Prostate gland (tissue), 2 donors: ENCODE measurements around the gene FOXP3. TPM values are rescaled to one million over a fixed set of nuclear protein-coding genes. Genes with fewer than 3 reads are reported as not detected.

Experiments used
- DNase-seq: peaks from one replicate; pipeline ENCODE4 v3.0.0-alpha.2; 2019; ENCODE audit warnings: low spot score
- H3K27ac ChIP-seq, 2 donors: fragments of 200-600 bp; sonication (generic); 2 replicates each; pipeline ENCODE4 v1.5.1; 2017 to 2019
- H3K27me3 ChIP-seq: fragments of 200-600 bp; sonication (generic); replicated peaks from 2 replicates; pipeline ENCODE4 v1.5.1; 2019; ENCODE audit not compliant: insufficient read depth
- H3K36me3 ChIP-seq, 2 donors: fragments of 200-600 bp; sonication (generic); 1 replicate in 1 of 2; 2 replicates in 1 of 2; pipeline versions ENCODE4 v1.5.1 to v1.8.1; 2017 to 2019
- H3K4me1 ChIP-seq: fragments of 200-600 bp; sonication (generic); replicated peaks from 2 replicates; pipeline ENCODE4 v1.5.1; 2019
- H3K4me3 ChIP-seq, 2 donors: fragments of 200-600 bp; sonication (generic); 2 replicates each; pipeline ENCODE4 v1.5.1; 2017 to 2019
- H3K9me3 ChIP-seq: fragments of 200-600 bp; sonication (generic); 2 replicates; pipeline ENCODE4 v1.5.1; 2017
- POLR2A ChIP-seq: fragments of 450-650 bp; IDR thresholded peaks from one replicate; pipeline ENCODE4 v1.6.1; 2016; ENCODE audit warnings: antibody characterized with exemption, mild to moderate bottlenecking
- POLR2AphosphoS5 ChIP-seq: sonication (generic); formaldehyde crosslinking; IDR thresholded peaks from one replicate; pipeline ENCODE4 v1.6.1; 2017; ENCODE audit warnings: antibody characterized with exemption
- WGBS: methylation state at CpG from one replicate; pipeline ENCODE4 v1.1.5; 2018; 5-methylcytosine and 5-hydroxymethylcytosine counted together
- intact Hi-C: fragments of 100-400 bp; cut with DNase I; formaldehyde crosslinking; loops from one replicate; pipeline ENCODE4 v1.14.2; 2022
- total RNA-seq, 2 donors: library from RNA; depleted of rRNA; stranded (reverse); fragments of >200 nt; gene quantifications; one replicate each; pipeline ENCODE4 v1.1.0, GENCODE V29; 2016
- TF ChIP-seq, protein P1 (sequence below), 4 experiments: fragments of 200-600 bp in 2 of 4; fragments of 450-650 bp in 2 of 4; sonication (generic) in 2 of 4; IDR thresholded peaks; 1 replicate in 3 of 4; 2 replicates in 1 of 4; pipeline ENCODE4 v1.5.1; 2016 to 2019; ENCODE audit warnings: antibody characterized with exemption in 4 of 4, mild to moderate bottlenecking in 2 of 4, moderate library complexity in 2 of 4

The FOXP3 gene
- total RNA-seq, 2 donors from 2014 or later: 0.36 to 1.4 TPM

DNA sequence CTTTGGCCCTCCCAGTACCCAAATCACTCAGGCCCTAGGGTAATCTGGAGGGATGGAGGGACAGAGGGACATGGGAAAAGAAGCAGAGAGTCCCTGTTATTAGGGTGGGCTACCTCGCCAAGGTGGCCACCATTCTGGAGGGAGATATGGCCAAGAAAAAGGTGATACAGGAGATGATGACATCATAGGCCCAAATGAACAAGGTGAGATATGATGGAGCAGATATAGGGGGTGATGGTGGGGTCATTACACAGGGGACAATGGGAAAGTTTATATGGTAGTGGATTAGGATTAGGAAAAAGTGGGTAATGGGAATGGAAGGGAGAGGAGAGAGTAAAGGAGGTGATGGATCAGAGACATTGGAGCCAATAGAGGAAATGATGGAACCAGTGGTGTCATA lies 51.6 kb downstream of the FOXP3 start:
- TF ChIP-seq, protein P1, sequence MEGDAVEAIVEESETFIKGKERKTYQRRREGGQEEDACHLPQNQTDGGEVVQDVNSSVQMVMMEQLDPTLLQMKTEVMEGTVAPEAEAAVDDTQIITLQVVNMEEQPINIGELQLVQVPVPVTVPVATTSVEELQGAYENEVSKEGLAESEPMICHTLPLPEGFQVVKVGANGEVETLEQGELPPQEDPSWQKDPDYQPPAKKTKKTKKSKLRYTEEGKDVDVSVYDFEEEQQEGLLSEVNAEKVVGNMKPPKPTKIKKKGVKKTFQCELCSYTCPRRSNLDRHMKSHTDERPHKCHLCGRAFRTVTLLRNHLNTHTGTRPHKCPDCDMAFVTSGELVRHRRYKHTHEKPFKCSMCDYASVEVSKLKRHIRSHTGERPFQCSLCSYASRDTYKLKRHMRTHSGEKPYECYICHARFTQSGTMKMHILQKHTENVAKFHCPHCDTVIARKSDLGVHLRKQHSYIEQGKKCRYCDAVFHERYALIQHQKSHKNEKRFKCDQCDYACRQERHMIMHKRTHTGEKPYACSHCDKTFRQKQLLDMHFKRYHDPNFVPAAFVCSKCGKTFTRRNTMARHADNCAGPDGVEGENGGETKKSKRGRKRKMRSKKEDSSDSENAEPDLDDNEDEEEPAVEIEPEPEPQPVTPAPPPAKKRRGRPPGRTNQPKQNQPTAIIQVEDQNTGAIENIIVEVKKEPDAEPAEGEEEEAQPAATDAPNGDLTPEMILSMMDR (IDR thresholded peaks at IDR 0.05): no peak
- TF ChIP-seq POLR2A (no peak), POLR2AphosphoS5 (no peak)
- no peaks in the 10 kb centered on the region for H3K27me3 ChIP-seq
- no peaks in the 10 kb centered on the region for H3K4me1 ChIP-seq
- intact Hi-C loops: no loop called here
- H3K27ac ChIP-seq: no peak overlapping the region
- no peak for DNase-seq
- H3K9me3 ChIP-seq: no peaks in the 10 kb centered on the region
- no peaks in the 10 kb centered on the region for H3K36me3 ChIP-seq
- H3K4me3 ChIP-seq: no peak overlapping the region
- 91% methylated on average over 1 of the region's 1 CpG for WGBS

DNA sequence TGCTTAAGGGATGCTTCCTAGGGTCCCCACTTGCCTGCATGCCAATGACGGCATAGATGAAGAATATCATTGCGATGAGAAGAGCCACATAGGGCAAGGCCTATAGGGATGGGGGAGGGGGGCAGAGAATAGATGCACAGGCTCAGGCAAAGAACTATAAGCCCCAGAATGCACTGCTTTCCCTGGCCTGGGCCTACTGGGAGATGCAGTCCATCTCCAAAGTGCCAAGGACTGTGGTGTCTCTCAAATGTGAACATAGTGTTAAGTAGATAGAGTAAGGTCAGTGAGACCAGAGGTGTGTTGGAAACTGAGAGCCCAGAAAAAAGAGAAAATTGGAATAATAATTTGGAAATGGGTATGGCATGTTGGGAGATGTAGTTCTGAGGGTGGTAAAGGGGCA lies 52.3 kb downstream of the FOXP3 start:
- Histone ChIP-seq H3K4me1 (no peaks in the 10 kb centered on the region), H3K27ac (no peak overlapping the region), H3K36me3 (no peaks in the 10 kb centered on the region), H3K4me3 (no peak overlapping the region), H3K27me3 (no peaks in the 10 kb centered on the region), H3K9me3 (no peaks in the 10 kb centered on the region)
- intact Hi-C loops: no loop called here
- TF ChIP-seq POLR2A (no peak), POLR2AphosphoS5 (no peak)
- TF ChIP-seq, protein P1 (IDR thresholded peaks at IDR 0.05): no peak
- no peak for DNase-seq
- WGBS: 93% methylated on average over 2 of the region's 2 CpGs

DNA sequence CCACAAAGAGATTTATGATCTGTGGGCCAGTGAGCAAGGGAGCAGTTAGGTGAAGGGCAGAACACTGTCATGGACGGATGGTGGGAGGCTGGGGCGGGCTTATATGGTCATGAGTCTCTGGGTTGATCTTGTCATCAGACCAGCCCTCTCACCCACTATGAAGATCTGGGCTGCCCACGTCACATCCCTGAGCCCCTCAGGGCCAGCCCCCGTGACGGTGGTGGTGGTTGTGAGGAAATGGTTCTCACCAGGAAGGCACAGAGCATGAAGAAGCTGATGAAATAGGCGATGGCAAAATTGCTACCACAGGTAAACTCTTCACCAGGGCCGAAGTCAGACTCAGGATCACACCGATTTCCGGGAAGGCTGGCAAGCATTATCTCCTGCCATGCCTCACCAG lies 53.4 kb downstream of the FOXP3 start:
- no peak for DNase-seq
- no peak for TF ChIP-seq POLR2AphosphoS5
- TF ChIP-seq, protein P1 (IDR thresholded peaks at IDR 0.05): no peak
- TF ChIP-seq POLR2A: no peak
- Histone ChIP-seq H3K9me3 (no peaks in the 10 kb centered on the region), H3K4me3 (no peak overlapping the region), H3K27me3 (no peaks in the 10 kb centered on the region), H3K27ac (no peak overlapping the region), H3K4me1 (no peaks in the 10 kb centered on the region), H3K36me3 (no peaks in the 10 kb centered on the region)
- intact Hi-C loops: no loop called here
- WGBS: 85% methylated on average over 8 of the region's 9 CpGs

DNA sequence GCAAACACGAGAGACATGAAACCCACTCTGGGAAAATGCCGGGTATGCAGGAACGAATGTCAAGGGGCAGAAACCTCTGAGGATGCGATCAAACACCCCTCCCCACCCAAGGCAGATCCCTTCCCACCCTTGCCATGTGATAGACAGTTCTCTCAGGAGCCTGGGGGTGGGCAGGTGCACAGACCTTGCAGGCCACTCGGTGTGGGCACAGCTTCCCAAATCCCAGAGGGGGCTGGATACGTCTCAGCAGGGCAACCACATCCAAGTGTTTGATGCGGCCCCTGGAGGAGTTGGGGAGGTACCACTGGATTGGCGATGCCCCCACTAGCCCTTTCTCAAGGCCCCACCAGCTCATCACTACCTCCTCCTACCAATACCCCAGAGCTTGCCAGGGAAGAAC lies 54.1 kb downstream of the FOXP3 start:
- no peaks in the 10 kb centered on the region for H3K9me3 ChIP-seq
- H3K4me3 ChIP-seq: no peak overlapping the region
- no peaks in the 10 kb centered on the region for H3K27me3 ChIP-seq
- TF ChIP-seq, protein P1 (IDR thresholded peaks at IDR 0.05): no peak
- TF ChIP-seq POLR2A (no peak), POLR2AphosphoS5 (no peak)
- no peaks in the 10 kb centered on the region for H3K36me3 ChIP-seq
- H3K27ac ChIP-seq: no peak overlapping the region
- H3K4me1 ChIP-seq: no peaks in the 10 kb centered on the region
- intact Hi-C loops: no loop called here
- WGBS: 88% methylated on average over 6 of the region's 8 CpGs
- no peak for DNase-seq

DNA sequence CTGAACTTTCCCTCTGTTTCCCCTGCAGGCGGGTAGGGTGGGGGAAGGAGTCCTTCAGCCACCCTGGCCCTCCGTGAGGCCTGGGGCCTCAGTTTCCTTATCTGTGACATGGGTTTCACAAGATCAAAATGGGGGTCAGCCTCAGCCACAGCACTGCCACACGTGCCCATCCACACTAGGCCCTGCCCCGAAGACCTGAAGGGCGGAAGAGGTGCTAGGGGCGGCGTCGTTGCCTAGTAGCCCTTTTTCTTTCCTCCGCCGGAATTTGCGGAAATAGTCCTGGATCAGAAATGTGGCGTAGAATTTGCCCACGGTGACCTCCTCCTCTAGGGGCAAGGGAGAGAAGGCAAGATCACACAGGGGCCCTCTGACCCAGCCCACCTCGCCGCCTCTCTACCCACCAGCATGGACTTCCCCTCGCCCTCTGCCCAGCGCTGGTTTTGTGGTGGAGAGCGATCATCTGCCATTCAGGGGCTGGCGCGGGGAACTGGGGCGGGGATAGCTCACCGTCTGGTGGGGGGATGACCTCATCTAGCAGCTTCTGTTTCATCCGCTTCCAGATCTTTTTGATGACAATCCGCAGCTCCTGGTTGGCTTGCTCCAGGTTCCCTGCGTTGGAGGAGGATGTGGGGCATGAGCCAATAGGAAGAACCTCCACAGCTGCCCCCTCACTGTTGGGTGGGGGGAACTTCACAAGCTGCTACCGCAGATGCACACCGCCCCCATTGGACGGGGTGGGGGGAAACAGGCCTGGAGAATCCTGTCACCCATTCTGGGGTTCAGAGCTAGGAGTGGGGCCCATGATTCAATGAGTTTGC lies 54.9 kb downstream of the FOXP3 start:
- no peaks in the 10 kb centered on the region for H3K27me3 ChIP-seq
- no peaks in the 10 kb centered on the region for H3K9me3 ChIP-seq
- DNase-seq: no peak
- intact Hi-C loops: no loop called here
- 32% methylated on average over 20 of the region's 28 CpGs for WGBS
- H3K4me1 ChIP-seq: no peaks in the 10 kb centered on the region
- H3K36me3 ChIP-seq: no peaks in the 10 kb centered on the region
- H3K4me3 ChIP-seq: no peak overlapping the region
- H3K27ac ChIP-seq: no peak overlapping the region
- TF ChIP-seq POLR2AphosphoS5 (no peak), POLR2A (no peak)
- TF ChIP-seq, protein P1 (IDR thresholded peaks at IDR 0.05): no peak
